GM10248 (cell line): Measurements from ENCODE around the gene AOPEP.
A peak's percentile ranks its signal among the peaks of the same experiment; 100 is the strongest.

Experiments used
- CTCF ChIA-PET: fragments of 300-600 bp; sonication (Branson Sonifier 250); formaldehyde crosslinking; extraction: SDS; loops from one replicate; lab custom pipeline; 2021; ENCODE audit warnings: antibody characterized with exemption; lab: Yijun Ruan, JAX
- POLR2A ChIA-PET: fragments of 350-650 bp; sonication (Branson Sonifier 250); formaldehyde crosslinking; extraction: SDS; loops from one replicate; lab custom pipeline; 2020; ENCODE audit warnings: antibody characterized with exemption; lab: Yijun Ruan, JAX
- DNase-seq: peaks from one replicate; pipeline ENCODE4 v3.0.0; 2012; ENCODE audit errors: extremely low spot score
- TF ChIP-seq, protein P1 (sequence below): IDR thresholded peaks from 2 replicates; pipeline ENCODE4 v1.5.1; 2012; ENCODE audit warnings: mild to moderate bottlenecking, low read depth; ENCODE audit errors: extremely low read depth, missing control alignments, control extremely low read depth

Gene AOPEP

DNA sequence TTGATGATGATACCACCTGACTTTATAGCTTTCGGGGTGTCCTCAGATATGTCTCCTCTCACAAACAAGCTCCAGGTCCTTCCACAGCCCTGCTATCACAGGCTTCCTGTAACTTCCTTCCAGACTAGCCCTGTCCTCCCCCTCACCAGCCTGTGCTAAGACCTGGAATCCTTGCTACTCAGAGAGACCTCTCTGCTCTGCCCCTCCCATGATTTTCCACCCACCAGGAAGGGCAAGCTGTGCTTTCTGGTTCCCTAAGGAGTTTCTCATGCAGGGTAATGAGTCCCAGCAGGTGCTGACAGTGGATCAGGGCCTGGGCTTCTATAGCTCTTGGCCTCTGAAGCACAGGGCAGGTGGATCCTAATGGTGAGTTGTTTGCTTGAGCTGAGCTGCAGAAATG lies 86.9 kb downstream of the AOPEP start:
- CTCF ChIA-PET = interaction anchor here (0.8 to 3.3 kb wide), 9 partner anchors 10 to 104 kb away, joined by 3 to 14 read pairs (median 3); no protein-coding TSS in a partner anchor
- DNase-seq = no peak
- TF ChIP-seq, protein P1, sequence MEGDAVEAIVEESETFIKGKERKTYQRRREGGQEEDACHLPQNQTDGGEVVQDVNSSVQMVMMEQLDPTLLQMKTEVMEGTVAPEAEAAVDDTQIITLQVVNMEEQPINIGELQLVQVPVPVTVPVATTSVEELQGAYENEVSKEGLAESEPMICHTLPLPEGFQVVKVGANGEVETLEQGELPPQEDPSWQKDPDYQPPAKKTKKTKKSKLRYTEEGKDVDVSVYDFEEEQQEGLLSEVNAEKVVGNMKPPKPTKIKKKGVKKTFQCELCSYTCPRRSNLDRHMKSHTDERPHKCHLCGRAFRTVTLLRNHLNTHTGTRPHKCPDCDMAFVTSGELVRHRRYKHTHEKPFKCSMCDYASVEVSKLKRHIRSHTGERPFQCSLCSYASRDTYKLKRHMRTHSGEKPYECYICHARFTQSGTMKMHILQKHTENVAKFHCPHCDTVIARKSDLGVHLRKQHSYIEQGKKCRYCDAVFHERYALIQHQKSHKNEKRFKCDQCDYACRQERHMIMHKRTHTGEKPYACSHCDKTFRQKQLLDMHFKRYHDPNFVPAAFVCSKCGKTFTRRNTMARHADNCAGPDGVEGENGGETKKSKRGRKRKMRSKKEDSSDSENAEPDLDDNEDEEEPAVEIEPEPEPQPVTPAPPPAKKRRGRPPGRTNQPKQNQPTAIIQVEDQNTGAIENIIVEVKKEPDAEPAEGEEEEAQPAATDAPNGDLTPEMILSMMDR = no peak
- POLR2A ChIA-PET = no interaction called here

DNA sequence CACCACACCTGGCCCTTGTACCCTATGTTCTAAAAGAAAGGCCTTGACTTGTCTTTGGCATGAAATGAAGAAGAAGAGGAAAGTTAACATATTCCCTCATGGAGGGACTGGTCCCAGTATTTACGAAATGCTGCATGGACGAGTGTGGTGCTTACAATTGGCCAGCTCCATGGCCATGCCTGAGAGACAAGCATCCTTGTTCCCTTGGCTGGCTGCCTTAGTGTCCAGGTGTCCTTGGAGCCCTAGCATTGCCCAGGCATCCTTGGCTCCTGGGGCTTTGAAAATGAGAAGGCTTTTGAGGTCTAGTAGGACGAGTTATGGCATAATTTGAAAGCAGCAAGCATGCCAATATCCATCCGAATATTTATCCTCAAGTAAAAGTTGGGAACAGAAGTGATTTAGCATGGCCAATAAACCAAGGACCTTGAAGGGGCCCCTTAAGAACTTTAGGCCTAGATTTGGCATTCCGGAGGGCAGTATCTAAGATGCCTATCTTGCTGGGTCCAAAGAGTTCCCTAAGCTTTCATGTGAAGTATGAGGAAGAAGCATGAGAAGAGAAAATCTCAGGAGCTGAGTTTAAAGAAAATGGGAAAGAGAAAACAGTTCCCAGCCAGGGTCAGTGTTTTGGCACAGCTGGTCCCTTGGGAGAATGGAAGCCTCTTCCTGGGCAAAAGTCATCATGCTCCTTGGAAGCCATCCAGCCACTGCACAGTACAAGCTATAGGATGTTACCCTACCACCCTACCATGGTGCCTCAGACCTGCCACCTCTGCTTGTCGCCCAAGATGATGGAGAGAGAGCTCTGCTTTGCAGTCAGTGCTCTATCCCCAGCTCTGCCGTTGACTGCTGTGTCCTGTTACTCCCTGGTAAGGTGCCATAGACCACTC lies 91.0 kb downstream of the AOPEP start:
- TF ChIP-seq, protein P1 = no peak
- ChIA-PET POLR2A (no interaction called here), CTCF (interaction anchor here (1.0 kb wide), 1 partner anchor 13 kb away, joined by 3 read pairs; no protein-coding TSS in a partner anchor)
- DNase-seq = no peak

DNA sequence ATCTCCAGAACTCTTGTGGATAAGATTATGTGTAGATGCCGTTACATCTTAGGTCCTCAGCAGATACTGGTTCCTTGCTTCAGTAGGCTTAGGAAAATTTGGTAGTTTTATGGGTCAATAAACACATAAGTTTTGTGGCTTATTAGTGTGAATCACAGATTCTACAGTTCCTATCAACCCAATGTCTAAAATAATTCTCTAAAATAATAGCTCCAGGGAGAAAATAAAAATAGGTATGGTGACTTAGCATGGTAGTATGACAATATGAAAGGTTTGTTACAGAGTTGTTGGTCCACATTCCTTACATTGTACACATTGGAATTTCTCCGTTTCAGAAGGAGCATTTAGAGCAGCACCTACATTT lies 91.7 kb downstream of the AOPEP start:
- CTCF ChIA-PET = interaction anchor here (0.8 to 1.0 kb wide), 2 partner anchors 12 to 310 kb away, joined by 3 read pairs; no protein-coding TSS in a partner anchor
- POLR2A ChIA-PET = no interaction called here

DNA sequence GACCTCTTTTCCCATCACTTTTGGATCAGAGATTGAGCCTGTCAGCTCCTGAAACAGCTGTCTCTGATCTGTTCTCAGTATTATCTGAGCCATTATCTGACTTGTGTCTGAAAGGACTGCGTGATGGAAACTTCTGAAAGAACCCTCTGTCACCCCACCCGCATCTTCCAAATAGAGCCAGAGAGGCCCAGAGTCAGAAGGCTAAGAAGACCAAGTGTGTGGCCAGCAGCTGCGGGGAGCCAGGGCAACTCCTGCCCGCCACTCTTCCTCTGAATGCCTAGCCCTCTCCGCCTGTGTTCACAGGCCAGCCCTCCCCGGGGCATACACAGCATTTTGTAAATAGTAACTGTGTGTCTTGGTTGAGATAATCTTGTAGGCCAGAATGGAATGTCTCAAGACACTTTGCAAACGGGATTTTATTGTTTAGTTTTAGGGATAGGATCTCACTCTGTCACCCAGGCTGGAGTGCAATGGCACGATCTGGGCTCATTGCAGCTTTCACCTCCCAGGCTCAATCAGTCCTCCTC lies 92.7 kb downstream of the AOPEP start:
- no peak for DNase-seq
- TF ChIP-seq, protein P1 = no peak
- POLR2A ChIA-PET = no interaction called here
- CTCF ChIA-PET = no interaction called here

More for the DNA sequence above, 91.7 kb downstream of the AOPEP start:
- DNase-seq = no peak
- TF ChIP-seq, protein P1 = no peak

DNA sequence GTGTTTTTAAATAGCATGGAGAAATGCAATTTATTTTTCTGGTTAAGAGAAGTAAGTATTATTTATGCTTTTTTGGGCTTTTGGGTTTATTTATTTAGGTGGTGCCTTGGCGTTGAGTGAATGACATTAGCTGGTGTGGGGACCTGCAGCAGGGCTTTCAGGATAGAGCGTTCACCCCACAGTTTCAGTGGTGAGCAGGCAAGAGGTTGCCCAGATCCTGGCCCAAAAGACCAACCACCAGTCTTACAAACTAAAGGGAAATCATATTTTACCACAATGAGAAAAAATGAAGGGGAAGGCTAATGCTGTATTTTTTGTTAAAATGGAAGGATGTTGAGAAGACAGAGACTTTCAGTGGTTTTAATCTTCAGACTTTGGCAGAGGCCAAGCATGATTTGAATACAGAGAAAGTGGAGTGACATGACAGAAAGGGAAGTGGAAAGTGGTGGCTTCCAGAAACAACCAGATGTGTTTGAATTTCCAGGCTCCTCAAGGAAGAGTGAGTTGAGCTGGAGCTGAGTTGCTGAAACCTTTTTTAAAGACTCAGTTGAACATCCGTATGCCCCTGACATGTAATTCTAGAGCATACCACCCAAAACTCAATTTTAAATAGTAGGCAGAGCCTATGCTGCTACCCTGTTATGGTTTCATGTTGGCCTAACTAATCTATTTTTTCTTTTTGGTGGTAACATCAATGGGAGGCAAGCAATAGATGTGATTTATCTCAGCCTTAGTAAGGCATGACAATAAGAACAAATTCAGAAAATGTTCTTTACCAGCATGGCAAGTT lies 94.8 kb downstream of the AOPEP start:
- CTCF ChIA-PET = interaction anchor here (1.2 to 1.8 kb wide), 2 partner anchors 26 to 39 kb away, joined by 5 read pairs; no protein-coding TSS in a partner anchor
- DNase-seq = peak; percentile 58

DNA sequence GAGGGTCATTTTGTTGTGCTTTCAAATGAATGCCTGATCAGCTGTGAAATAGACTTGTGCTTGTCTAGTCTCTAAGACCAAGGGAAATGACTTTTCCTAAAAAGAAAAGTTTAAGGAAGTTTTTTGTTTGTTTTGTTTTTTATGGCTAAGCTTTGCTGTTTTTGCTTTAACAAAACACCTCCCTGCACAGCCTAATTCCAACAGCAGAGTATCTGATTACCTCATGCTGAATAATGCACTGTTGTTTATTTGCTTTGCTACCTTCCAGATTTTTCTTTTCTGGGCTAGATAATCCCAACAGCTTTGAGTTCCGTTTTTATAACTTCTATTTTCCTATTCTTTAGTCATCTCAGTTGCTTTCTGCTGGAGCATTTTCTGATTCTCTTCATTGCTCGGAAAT lies 95.8 kb downstream of the AOPEP start:
- TF ChIP-seq, protein P1 = no peak
- POLR2A ChIA-PET = no interaction called here
- CTCF ChIA-PET = interaction anchor here (0.7 to 1.8 kb wide), 3 partner anchors 18 to 40 kb away, joined by 3 to 5 read pairs (median 5); no protein-coding TSS in a partner anchor
- DNase-seq = no peak

More for the DNA sequence above, 94.8 kb downstream of the AOPEP start:
- TF ChIP-seq, protein P1 = no peak
- POLR2A ChIA-PET = no interaction called here
